ENCODE results near the gene PPP6R3. TPM values are rescaled to one million over a fixed set of nuclear protein-coding genes. Genes with fewer than 3 reads are reported as not detected.

Gene PPP6R3
- total RNA-seq, 2 experiments from 2014 or later = 95.4 to 103 TPM

GRCh38 chr11:68479390-68479789, 18.8 kb downstream of the PPP6R3 start:
- intact Hi-C loops (cut with micrococcal nuclease) = no loop called here
- Mint-ChIP-seq H3K36me3 (ENCODE audit: low read depth) (peaks cover 55% of the 10 kb centered on the region), H3K9me3 (peaks cover 9% of the 10 kb centered on the region), H3K27ac (no peak overlapping the region), H3K4me1 (ENCODE audit: low read depth) (peaks cover 59% of the 10 kb centered on the region), H3K4me3 (no peak overlapping the region), H3K27me3 (no peaks in the 10 kb centered on the region)
- ChIA-PET CTCF (no interaction called here), POLR2A (no interaction called here)
- ATAC-seq (no peak), DNase-seq (no peak)
- TF ChIP-seq CTCF (IDR thresholded peaks at IDR 0.05) = no peak

- DNase-seq (no peak), ATAC-seq (no peak)
- Mint-ChIP-seq H3K9me3 (peaks cover 8% of the 10 kb centered on the region), H3K27me3 (no peaks in the 10 kb centered on the region), H3K27ac (no peak overlapping the region), H3K36me3 (ENCODE audit: low read depth) (peaks cover 54% of the 10 kb centered on the region), H3K4me1 (ENCODE audit: low read depth) (peaks cover 56% of the 10 kb centered on the region), H3K4me3 (no peak overlapping the region)
- ChIA-PET POLR2A (interaction anchor here (0.7 kb wide), 1 partner anchor 194 kb away, joined by 3 read pairs; no protein-coding TSS in a partner anchor), CTCF (interaction anchor here (1.4 kb wide), 1 partner anchor 48 kb away, joined by 3 read pairs; no protein-coding TSS in a partner anchor)
- no peak for TF ChIP-seq CTCF (IDR thresholded peaks at IDR 0.05)
- intact Hi-C loops (cut with micrococcal nuclease) = no loop called here
Observed at GRCh38 chr11:68480193-68480592, 19.6 kb downstream of the PPP6R3 start.

GRCh38 chr11:68480852-68481510, 20.4 kb downstream of the PPP6R3 start:
- H3K27me3 Mint-ChIP-seq = no peaks in the 10 kb centered on the region
- H3K4me3 Mint-ChIP-seq = no peak overlapping the region
- ChIA-PET CTCF (interaction anchor here (1.4 kb wide), 1 partner anchor 48 kb away, joined by 3 read pairs; no protein-coding TSS in a partner anchor), POLR2A (interaction anchor here (1.4 kb wide), 1 partner anchor 10 kb away, joined by 4 read pairs; no protein-coding TSS in a partner anchor)
- ATAC-seq = no peak
- intact Hi-C loops (cut with micrococcal nuclease) = no loop called here
- DNase-seq = no peak
- TF ChIP-seq CTCF (IDR thresholded peaks at IDR 0.05) = no peak
- peaks cover 51% of the 10 kb centered on the region for H3K36me3 Mint-ChIP-seq (ENCODE audit: low read depth)
- H3K4me1 Mint-ChIP-seq (ENCODE audit: low read depth) = peaks cover 59% of the 10 kb centered on the region
- peaks cover 8% of the 10 kb centered on the region for H3K9me3 Mint-ChIP-seq
- no peak overlapping the region for H3K27ac Mint-ChIP-seq

GRCh38 chr11:68481579-68482240, 21.2 kb downstream of the PPP6R3 start:
- no peak overlapping the region for H3K27ac Mint-ChIP-seq
- no peak overlapping the region for H3K4me3 Mint-ChIP-seq

More at GRCh38 chr11:68481579-68482240, 21.2 kb downstream of the PPP6R3 start:
- Mint-ChIP-seq H3K9me3 (peaks cover 8% of the 10 kb centered on the region), H3K27me3 (no peaks in the 10 kb centered on the region), H3K4me1 (ENCODE audit: low read depth) (peaks cover 65% of the 10 kb centered on the region), H3K36me3 (ENCODE audit: low read depth) (peaks cover 53% of the 10 kb centered on the region)
- intact Hi-C loops (cut with micrococcal nuclease) = no loop called here
- TF ChIP-seq CTCF (IDR thresholded peaks at IDR 0.05) = no peak
- CTCF ChIA-PET = no interaction called here
- DNase-seq = no peak
- ATAC-seq = no peak
- POLR2A ChIA-PET = interaction anchor here (1.4 kb wide), 1 partner anchor 11 kb away, joined by 4 read pairs; no protein-coding TSS in a partner anchor

Measured in activated CD8-positive, alpha-beta T cell treated with anti-CD3 and anti-CD28 coated beads for 36 hours (primary cell).